DMS153 treated with DMSO at 0.1 percent for 48 hours (cell line): ENCODE data around the gene FAM13B.

Experiments used
- DNase-seq: peaks from one replicate; lab custom pipeline; 2025; ENCODE audit not compliant: unreplicated experiment; lab: John Stamatoyannopoulos, UW

Gene FAM13B

DNA sequence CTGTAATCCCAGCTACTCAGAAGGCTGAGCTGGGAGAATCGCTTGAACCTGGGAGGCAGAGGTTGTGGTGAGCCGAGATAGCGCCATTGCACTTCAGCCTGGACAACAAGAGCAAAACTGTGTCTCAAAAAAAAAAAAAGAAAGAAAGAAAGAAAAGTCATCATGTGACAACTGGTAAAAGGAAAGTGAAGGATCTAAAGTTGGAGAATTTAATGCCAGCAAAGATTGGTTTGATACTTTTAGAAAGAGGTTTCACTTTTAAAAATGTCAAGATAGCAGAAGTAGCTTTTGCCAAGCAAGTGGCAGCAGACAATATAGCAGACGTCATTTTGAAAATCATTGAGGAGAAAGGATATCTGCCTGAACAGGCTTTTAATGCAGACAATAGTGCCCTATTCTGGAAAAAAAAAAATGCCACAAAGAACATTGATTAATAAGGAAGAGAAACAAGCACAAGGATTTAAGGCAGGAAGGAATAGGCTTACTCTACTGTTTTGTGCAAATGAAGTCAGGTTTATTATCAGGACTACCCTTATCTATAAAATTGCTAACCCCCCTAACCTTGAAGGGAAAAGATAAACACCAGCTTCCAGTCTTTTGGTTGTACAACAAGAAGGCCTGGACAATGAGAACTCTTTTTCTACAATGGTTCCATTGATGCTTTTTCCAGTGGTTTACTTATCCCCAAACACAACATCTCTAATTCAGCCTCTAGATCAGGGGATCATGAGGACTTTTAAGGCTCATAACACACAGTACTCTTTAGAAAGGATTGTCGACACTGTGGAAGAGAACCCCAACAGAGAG is 131.7 kb downstream of the FAM13B start:
- DNase-seq, result no peak

DNA sequence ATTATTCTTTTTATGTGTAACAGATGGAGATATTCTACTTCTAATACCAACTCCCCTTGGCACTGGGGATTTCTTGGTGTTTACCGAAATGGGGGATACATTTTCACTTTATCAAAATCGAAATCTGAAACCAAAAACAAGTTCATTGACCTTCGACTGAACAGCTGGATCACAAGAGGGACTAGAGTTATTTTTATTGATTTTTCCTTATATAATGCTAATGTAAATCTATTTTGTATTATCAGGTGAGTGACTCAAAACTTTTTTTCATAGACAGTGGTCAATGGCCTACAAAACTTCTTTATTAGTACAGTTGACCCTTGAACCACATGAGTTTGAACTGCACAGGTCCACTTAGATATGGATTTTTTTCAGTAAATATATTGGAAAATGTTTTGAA is 133.4 kb downstream of the FAM13B start:
- no peak for DNase-seq

DNA sequence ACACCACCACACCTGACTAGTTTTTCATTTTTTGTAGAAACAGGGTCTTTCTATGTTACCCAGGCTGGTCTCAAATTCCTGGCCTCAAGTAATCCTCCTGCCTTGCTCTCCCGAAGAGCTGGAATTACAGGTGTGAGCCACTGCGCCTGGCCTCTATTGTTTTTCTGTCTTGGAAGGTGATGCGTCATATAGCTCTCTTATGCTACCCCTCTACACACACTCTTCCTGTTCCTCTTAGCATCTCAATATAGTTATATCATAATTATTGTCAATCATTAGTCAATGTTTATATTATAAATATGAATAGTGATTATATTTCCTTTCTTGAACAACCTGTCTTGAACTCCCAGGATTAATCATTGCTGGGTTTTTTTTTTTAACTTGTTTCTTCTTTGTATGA is 136.3 kb downstream of the FAM13B start:
- DNase-seq, result no peak

DNA sequence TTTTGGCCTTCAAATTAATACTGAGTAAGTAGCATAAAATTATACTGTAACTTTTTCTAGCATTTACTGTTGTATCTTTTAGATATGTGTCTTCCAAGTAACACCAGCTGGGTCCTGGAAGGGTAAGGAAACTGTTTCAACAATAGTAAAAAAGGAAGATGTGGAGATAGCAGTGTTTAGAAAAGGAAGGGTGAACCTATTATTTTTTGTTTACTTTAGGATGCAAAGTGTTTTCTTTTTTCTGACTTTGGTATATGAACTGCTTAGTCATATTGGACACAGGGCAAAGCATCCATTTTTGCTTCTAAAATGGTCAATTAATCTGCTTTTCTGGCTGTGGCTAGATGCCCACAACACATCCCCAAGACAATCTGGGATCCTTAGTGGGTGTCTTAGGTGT is 138.3 kb downstream of the FAM13B start:
- DNase-seq, result no peak

DNA sequence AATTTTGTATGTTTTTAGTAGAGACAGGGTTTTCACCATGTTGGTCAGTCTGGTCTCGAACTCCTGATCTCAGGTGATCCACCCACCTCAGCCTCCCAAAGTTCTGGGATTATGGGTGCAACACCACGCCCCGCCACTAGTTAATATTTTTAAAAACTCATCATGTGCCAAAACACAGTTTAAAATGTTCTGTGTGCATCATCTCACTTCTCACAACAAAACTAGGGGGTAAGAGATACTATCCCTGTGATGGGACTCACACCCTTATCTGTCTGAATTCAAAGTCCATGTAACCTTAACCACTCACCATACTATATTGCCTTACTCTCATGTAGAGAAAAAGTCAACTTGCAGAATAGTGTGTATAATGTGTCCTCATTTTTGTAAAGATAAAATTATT is 141.0 kb downstream of the FAM13B start:
- DNase-seq, result no peak

DNA sequence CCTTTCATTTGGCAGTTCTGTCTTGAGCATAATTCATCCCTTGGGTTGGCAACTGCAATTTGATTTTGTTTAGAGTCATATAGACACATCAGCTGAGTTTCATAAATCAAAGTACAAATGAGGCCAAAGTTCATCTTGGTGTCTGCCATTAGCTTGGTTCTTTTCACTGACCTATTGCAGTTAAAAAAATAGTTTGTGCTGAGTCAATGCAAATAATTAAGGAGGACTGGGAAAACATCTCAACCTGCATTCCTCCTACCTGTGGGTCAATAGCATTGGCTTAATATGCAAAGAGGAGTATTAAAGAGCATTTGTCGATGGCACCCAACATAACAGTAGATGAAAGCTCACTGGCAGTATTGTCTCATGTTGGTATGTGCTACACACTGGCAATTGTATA is 142.0 kb downstream of the FAM13B start:
- DNase-seq, result no peak

DNA sequence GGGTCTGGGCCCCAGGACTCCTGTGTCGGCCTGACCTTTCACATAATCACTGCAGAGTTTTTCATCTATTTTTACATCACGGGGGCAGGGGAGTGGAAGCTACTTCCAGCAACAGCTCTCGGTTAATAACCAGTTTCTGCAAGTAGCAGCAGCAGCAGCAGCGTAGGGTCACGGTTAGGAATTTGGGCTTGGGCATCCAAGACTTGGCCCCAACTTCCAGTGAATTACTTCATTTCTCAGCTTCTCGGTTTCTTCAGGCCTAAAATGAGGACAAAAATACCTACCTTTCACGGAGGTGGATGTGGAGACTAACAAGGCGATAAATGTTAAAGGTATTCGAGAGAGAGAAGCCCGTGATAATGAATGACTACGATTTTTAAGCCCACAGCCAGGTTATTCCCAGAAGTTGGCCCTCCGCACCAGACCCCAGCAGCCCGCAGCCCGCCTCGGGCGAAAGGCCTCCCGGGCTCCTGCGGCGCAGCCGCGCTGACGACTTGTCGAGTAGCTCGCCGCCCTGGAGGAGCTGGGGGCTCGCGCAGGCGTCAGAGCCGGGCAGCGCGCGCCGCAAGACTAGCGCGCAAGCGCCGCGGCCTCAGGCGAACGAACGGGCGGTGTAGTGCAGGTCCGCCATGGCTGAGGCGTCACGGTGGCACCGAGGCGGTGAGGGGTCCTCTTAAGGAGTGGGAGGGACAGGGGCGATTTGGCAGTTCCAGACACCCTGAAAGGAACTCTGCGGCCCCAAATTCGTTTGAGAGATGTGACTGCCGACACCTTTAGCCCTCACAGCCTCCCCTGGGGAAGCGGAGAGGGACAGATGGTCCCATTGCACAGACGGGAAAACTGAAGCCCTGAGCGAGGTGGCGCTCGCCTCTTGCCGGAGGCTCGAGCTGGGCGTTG is 143.8 kb downstream of the FAM13B start, which contains the start of gene PKD2L2:
TSS of gene PKD2L2 (plus strand) at position 595 of the 897 bp plus-strand sequence. CDS start at position 630, 35 bp downstream.
- DNase-seq, result no peak

DNA sequence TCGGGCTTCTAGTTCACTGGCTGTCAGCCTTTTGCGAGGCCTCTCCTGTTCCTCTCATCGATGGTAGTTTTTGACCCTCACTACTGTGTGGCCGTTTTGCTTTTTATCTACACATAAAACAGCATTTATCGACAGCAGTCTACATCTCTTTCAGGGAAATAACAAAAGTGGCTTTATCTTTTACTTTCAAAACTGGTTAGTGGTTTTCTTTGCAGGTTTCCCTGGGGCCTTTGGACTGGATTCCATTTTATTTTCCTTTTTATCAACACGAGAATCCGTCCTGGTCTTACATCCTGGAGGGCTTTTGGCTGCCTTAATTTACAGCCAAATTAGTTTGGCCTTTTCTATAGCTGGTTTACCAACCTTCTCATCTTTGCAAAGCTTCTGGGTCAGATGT is 144.4 kb downstream of the FAM13B start:
- no peak for DNase-seq
